ENCODE measurements around the gene LASP1.
A peak's percentile ranks its signal among the peaks of the same experiment; 100 is the strongest.

The LASP1 gene

DNA sequence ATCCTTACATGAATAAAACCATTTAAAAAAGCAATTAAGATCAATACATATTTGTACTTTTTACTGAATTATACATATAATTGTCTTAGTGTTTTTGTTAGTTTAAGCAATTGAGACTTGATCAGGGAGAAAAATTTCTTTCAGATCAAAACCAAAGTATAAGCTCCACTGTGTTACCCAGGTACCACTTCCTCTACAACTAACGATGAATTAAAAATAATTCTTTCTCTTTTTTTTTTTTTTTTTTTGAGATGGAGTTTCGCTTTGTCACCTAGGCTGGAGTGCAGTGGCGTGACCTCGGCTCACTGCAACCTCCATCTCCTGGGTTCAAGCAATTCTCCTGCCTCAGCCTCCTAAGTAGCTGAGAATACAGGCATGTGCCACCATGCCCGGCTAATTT lies 90.5 kb downstream of the LASP1 start:
- no peak for TF ChIP-seq CTCF (IDR thresholded peaks at IDR 0.05; ENCODE audit: insufficient read depth, low read depth, low read length, missing control alignments)
- DNase-seq (ENCODE audit: low read depth): no peak
- H3K4me3 ChIP-seq (ENCODE audit: low read depth, low read length): no peak overlapping the region

GRCh38 chr17:38961413-38961812 lies 91.6 kb downstream of the LASP1 start:
- no peak for TF ChIP-seq CTCF (IDR thresholded peaks at IDR 0.05; ENCODE audit: insufficient read depth, low read depth, low read length, missing control alignments)
- no peak overlapping the region for H3K4me3 ChIP-seq (ENCODE audit: low read depth, low read length)
- no peak for DNase-seq (ENCODE audit: low read depth)

DNA sequence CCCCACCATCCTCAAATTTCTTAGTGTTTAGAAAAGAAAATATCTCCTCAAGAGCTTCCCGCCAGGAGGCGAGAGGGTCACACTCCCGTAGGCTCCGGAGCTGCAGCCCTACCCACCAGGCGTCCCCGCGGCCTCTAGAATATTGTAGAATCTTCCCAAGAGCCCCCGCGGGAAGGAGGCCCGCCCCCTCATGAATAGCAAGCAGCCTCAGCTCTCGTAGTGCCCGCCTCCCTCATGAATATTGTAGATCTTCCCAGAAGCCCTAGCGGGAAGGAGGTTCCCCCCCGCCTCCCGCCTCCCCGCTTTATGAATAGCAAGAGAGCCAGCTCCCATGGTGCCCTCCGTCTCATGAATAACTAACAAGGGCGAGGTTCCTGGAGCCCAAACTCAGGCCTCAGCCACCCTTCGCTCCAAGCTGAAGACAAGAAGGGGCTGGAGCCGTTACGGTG lies 97.5 kb downstream of the LASP1 start, which contains the start of gene FBXO47:
FBXO47 (minus strand) TSS at position 114 of the 449 bp plus-strand sequence. CDS start 4,378 bp downstream, outside the sequence.
- H3K4me3 ChIP-seq (ENCODE audit: low read depth, low read length): no peak within 1 kb of the TSS
- no peak for TF ChIP-seq CTCF (IDR thresholded peaks at IDR 0.05; ENCODE audit: insufficient read depth, low read depth, low read length, missing control alignments)
- DNase-seq (ENCODE audit: low read depth): peak; percentile 64

DNA sequence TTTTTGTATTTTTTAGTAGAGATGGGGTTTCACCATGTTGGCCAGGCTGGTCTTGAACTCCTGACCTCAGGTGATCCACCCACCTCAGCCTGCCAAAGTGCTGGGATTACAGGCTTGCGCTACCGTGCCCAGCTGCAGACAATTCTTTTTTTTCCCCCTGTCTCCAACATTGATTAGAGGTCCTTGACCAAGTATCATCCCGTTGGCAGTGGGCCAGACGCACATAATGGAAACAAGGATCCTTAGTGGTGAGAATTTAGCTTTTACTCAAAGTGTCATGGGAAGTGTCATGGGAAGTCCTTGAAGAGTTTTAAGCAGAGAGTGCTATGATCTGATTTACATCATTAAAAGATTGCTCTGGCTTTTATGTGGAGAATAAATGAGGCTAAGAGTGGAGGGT lies 99.4 kb downstream of the LASP1 start:
- TF ChIP-seq CTCF (IDR thresholded peaks at IDR 0.05; ENCODE audit: insufficient read depth, low read depth, low read length, missing control alignments): no peak
- no peak overlapping the region for H3K4me3 ChIP-seq (ENCODE audit: low read depth, low read length)
- DNase-seq (ENCODE audit: low read depth): no peak

DNA sequence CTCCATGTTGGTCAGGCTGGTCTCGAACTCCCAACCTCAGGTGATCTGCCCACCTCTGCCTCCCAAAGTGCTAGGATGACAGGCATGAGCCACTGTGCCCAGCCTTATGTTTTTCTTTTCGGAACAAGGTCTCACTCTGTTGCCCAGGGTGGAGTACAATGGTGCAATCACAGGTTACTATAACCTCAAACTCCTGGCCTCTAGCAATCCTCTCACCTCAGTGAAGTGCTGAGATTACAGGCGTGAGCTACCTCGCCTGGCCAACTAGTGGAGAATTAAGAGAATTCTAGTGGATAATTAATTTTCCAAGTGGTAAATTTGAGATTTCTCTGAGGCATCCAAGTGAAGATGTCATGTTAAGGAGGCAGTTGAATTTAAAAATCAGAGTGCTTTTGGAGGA lies 100.3 kb downstream of the LASP1 start:
- no peak overlapping the region for H3K4me3 ChIP-seq (ENCODE audit: low read depth, low read length)
- TF ChIP-seq CTCF (IDR thresholded peaks at IDR 0.05; ENCODE audit: insufficient read depth, low read depth, low read length, missing control alignments): no peak
- DNase-seq (ENCODE audit: low read depth): no peak

DNA sequence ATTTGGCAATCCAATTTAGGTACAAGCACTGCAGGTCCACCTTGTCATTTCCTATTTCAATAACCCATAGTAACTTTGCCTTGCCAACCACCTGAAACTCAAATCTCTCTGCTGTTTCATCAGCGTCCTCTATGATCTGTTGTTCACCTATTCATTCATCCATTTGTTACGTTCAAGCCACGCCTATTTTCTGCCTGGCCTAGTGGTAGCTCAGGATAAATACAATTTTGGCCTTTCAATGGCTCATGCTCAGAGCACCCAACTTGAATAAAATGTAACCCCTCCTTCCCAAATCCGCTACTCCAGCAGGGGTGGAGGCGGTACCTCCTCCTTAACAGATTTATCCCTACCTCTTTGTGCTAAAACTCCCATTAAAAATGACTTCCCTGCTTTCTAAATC lies 100.9 kb downstream of the LASP1 start:
- no peak for TF ChIP-seq CTCF (IDR thresholded peaks at IDR 0.05; ENCODE audit: insufficient read depth, low read depth, low read length, missing control alignments)
- no peak overlapping the region for H3K4me3 ChIP-seq (ENCODE audit: low read depth, low read length)
- no peak for DNase-seq (ENCODE audit: low read depth)
